GM12892 (cell line): ENCODE data around the gene CLASP1.

Source experiments
- POLR2A ChIP-seq: IDR thresholded peaks from 2 replicates; pipeline ENCODE4 v1.6.1; 2011; ENCODE audit warnings: low read depth, low read length, control low read depth
- POLR2AphosphoS5 ChIP-seq: IDR thresholded peaks from 2 replicates; pipeline ENCODE4 v1.6.1; 2011; ENCODE audit warnings: low read depth, low read length, control low read depth
- TAF1 ChIP-seq: IDR thresholded peaks from 2 replicates; pipeline ENCODE4 v1.6.1; 2011; ENCODE audit warnings: low read depth, mild to moderate bottlenecking, control low read depth, low read length, borderline replicate concordance

DNA sequence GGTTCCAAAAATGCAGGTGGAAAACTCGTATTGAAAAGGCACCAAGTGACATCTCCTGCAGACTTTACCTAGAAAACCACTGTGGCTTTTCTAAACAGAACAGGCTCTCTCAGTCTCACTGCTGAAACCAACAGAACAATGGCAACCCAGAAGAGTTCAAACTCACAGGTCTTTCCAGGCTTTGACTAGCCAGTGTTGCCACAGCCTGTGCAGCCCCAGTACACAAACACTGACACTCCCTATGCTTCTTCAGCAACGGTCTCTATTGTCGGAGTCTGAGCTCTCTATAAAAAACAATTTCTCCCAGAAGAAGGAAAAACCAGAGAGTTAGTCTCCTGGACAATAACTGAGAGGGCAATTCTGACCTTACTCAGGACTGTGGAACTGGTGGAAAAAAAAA, 206.4 kb downstream of the CLASP1 start:
- no peak for TF ChIP-seq POLR2A
- no peak for TF ChIP-seq POLR2AphosphoS5
- no peak for TF ChIP-seq TAF1
